Measurements from ENCODE around the gene DHX9.

DNA sequence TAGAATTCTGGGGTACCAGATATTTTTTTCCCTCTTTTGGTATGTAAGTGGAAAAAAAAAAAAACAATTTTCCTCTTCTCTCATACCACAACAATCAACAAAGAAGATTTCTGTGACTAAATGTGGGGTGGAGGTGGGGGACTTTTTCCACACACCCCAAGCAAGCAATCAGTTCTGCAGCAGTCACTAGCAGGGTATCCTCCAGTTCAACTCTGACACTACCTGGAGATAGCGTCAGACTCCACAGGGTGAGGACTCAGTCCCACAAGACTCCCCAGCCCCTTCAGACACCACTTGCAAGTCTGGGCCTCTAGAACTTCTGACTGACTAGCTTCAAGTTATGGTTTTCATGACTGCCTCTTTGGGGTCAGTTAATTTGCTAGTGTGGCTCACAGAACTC, 6.2 kb downstream of the DHX9 start:
- no peak for TF ChIP-seq POLR2A (IDR thresholded peaks at IDR 0.05)
- TF ChIP-seq, protein P1, sequence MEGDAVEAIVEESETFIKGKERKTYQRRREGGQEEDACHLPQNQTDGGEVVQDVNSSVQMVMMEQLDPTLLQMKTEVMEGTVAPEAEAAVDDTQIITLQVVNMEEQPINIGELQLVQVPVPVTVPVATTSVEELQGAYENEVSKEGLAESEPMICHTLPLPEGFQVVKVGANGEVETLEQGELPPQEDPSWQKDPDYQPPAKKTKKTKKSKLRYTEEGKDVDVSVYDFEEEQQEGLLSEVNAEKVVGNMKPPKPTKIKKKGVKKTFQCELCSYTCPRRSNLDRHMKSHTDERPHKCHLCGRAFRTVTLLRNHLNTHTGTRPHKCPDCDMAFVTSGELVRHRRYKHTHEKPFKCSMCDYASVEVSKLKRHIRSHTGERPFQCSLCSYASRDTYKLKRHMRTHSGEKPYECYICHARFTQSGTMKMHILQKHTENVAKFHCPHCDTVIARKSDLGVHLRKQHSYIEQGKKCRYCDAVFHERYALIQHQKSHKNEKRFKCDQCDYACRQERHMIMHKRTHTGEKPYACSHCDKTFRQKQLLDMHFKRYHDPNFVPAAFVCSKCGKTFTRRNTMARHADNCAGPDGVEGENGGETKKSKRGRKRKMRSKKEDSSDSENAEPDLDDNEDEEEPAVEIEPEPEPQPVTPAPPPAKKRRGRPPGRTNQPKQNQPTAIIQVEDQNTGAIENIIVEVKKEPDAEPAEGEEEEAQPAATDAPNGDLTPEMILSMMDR (IDR thresholded peaks at IDR 0.05) = no peak
